ENCODE results near the gene PUM1.

Gene PUM1

DNA sequence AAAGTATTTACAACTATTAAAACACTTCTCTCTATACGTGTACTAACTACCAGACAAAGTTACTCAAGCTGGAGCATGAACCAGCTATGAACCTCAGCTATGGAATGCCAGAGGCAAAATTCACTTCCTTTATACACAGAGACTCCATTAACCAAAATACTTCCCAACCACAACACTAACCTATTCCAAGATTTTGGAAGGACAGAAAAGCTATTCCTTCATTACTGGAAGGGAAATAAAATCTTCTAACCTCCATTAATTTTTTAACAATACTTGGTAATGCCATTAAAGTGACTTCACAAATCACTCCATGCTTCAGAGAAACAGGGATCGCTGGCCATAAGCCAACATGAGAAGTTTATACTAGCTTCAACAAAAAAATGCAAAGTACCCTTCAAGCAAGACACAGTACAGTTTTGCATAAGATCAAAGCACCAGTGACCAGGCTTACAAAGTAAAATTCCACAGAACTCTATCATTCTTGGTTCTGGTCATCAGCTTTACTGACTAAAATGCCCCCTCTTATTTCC is 58.0 kb downstream of the PUM1 start:
- H3K27ac ChIP-seq (ENCODE audit: low read depth, low read length): no peak overlapping the region

DNA sequence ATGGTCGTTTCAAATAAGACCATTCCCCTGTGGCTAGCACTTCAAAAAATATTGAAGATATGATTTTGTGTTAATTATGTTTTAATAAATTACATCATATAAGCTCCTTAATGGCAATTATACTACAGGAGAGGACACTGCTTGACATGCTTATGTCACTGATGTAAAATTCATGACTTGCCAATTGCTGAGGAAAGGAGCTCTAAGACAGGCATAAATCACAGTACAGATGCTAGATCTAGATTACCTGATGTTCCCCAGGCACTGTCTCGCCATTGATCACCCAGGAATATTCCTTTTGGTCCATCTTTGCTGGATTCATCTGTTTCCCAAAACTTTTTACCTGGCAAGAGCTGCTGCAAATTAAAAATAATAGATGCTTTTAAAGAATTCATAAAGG is 58.8 kb downstream of the PUM1 start:
- no peak overlapping the region for H3K27ac ChIP-seq (ENCODE audit: low read depth, low read length)
- peaks cover 50% of the 10 kb centered on the region for H3K36me3 ChIP-seq (ENCODE audit: control insufficient read depth, insufficient read depth, low read length)
- no peak overlapping the region for H3K4me3 ChIP-seq (ENCODE audit: low read depth, low read length)
- H3K9ac ChIP-seq (ENCODE audit: low read depth, low read length): no peak overlapping the region
- peaks cover 6% of the 10 kb centered on the region for H3K4me1 ChIP-seq (ENCODE audit: control insufficient read depth, insufficient read depth, low read length)
- no peaks in the 10 kb centered on the region for H3K9me3 ChIP-seq (ENCODE audit: control insufficient read depth, insufficient read depth, low read length)
- H3K27me3 ChIP-seq (ENCODE audit: control insufficient read depth, insufficient read depth, low read length): no peaks in the 10 kb centered on the region

More for the DNA sequence above, 58.0 kb downstream of the PUM1 start:
- H3K9me3 ChIP-seq (ENCODE audit: control insufficient read depth, insufficient read depth, low read length): no peaks in the 10 kb centered on the region
- no peaks in the 10 kb centered on the region for H3K27me3 ChIP-seq (ENCODE audit: control insufficient read depth, insufficient read depth, low read length)
- no peak overlapping the region for H3K9ac ChIP-seq (ENCODE audit: low read depth, low read length)
- peaks cover 42% of the 10 kb centered on the region for H3K36me3 ChIP-seq (ENCODE audit: control insufficient read depth, insufficient read depth, low read length)
- H3K4me3 ChIP-seq (ENCODE audit: low read depth, low read length): no peak overlapping the region
- peaks cover 6% of the 10 kb centered on the region for H3K4me1 ChIP-seq (ENCODE audit: control insufficient read depth, insufficient read depth, low read length)

DNA sequence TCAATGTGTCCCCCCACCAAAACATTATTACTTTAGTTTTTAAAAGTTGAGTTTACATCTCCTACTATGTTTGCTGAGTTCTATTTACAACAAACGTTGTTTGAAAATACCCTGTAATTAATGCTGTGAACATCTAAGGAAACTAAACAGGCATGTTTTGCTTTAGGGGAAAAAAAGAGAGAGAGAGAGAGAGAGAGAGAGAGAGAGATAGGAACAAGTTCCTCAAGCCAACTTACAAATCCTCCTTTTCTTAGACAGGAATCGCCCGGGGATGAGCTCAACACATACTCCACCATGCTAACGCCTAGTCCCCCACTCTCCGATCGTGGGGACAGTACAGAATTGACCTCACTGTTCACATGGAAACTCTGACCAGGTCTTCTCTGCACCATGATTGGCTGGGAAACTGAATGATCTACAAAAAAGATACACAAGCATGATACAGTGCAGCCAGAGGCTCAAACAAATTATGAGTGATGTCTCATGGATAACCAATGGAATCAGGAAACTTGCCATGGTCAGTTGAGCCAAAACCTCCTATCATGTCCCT is 59.8 kb downstream of the PUM1 start:
- Histone ChIP-seq H3K36me3 (ENCODE audit: control insufficient read depth, insufficient read depth, low read length) (peaks cover 56% of the 10 kb centered on the region), H3K27me3 (ENCODE audit: control insufficient read depth, insufficient read depth, low read length) (no peaks in the 10 kb centered on the region), H3K9me3 (ENCODE audit: control insufficient read depth, insufficient read depth, low read length) (no peaks in the 10 kb centered on the region), H3K4me3 (ENCODE audit: low read depth, low read length) (no peak overlapping the region), H3K9ac (ENCODE audit: low read depth, low read length) (no peak overlapping the region), H3K4me1 (ENCODE audit: control insufficient read depth, insufficient read depth, low read length) (peaks cover 5% of the 10 kb centered on the region; the same call in 1 of the 2 replicates), H3K27ac (ENCODE audit: low read depth, low read length) (no peak overlapping the region)

DNA sequence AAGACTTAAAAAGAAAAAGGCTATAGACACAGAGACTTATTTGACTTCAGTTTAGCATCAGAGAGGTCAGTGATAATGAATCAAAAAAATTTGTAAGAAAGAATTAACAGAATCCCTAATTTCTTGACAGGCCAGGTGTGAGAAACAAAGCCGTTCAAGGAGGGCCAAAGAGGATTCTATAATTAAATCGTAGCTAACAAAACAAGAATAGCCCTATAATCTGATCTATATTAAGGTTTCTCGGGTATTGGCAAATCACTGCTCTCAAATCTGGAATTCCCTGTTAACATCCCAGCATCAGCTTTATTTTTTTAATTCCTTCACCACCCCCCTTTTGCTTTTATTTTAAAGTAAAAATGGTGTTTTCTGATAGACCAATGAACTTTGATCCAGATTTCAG is 60.3 kb downstream of the PUM1 start:
- Histone ChIP-seq H3K27me3 (ENCODE audit: control insufficient read depth, insufficient read depth, low read length) (no peaks in the 10 kb centered on the region), H3K9ac (ENCODE audit: low read depth, low read length) (no peak overlapping the region), H3K9me3 (ENCODE audit: control insufficient read depth, insufficient read depth, low read length) (no peaks in the 10 kb centered on the region), H3K36me3 (ENCODE audit: control insufficient read depth, insufficient read depth, low read length) (peaks cover 60% of the 10 kb centered on the region), H3K4me1 (ENCODE audit: control insufficient read depth, insufficient read depth, low read length) (no peaks in the 10 kb centered on the region), H3K4me3 (ENCODE audit: low read depth, low read length) (no peak overlapping the region), H3K27ac (ENCODE audit: low read depth, low read length) (no peak overlapping the region)

DNA sequence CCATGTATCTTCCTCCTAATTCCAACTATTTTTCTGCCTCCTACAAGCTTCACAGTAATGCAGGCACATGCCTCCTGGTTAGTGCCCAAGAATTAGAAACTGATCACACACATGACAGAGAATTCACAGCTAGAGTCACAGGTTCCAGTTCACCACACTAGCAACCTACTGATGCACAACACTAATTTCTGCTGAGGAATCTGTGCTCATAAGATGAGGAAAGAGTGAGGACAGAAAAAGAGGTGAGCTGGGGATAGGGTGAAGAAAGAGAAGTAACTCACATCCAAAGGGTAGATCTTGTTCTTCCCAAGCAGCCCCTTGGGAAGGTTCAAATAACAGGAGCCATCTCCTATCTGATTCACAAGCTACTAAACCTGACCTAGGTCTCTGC is 61.3 kb downstream of the PUM1 start:
- Histone ChIP-seq H3K9me3 (ENCODE audit: control insufficient read depth, insufficient read depth, low read length) (no peaks in the 10 kb centered on the region), H3K9ac (ENCODE audit: low read depth, low read length) (no peak overlapping the region), H3K27me3 (ENCODE audit: control insufficient read depth, insufficient read depth, low read length) (no peaks in the 10 kb centered on the region), H3K4me1 (ENCODE audit: control insufficient read depth, insufficient read depth, low read length) (no peaks in the 10 kb centered on the region), H3K36me3 (ENCODE audit: control insufficient read depth, insufficient read depth, low read length) (peaks cover 66% of the 10 kb centered on the region), H3K4me3 (ENCODE audit: low read depth, low read length) (no peak overlapping the region), H3K27ac (ENCODE audit: low read depth, low read length) (no peak overlapping the region)

DNA sequence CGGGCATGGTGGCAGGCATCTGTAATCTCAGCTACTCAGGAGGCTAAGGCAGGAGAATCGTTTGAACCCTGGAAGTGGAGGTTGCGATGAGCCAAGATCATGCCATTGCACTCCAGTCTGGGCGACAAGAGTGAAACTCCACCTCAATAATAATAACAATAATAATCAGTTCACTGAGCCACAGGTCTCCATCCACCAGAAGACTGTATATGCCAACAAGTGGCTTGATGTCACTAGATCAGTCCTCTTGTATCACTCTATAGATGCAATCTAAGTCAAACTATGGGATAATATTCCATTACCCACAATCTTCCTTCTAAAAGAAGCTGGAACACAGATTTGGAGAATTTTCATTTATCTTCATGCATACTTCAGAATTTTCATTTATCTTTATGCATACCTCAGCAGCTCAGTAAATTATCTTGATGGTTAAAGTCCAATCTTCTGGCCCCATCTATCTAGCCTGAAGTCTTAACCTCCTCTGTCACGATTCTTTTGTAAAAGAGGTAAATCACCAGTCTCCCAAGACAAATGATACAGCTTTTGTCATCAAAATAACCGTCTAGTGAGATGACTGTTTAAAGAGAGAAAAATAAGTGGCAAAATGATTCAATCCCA is 61.8 kb downstream of the PUM1 start:
- Histone ChIP-seq H3K27me3 (ENCODE audit: control insufficient read depth, insufficient read depth, low read length) (no peaks in the 10 kb centered on the region), H3K9me3 (ENCODE audit: control insufficient read depth, insufficient read depth, low read length) (no peaks in the 10 kb centered on the region), H3K27ac (ENCODE audit: low read depth, low read length) (no peak overlapping the region), H3K9ac (ENCODE audit: low read depth, low read length) (no peak overlapping the region), H3K4me1 (ENCODE audit: control insufficient read depth, insufficient read depth, low read length) (no peaks in the 10 kb centered on the region), H3K4me3 (ENCODE audit: low read depth, low read length) (no peak overlapping the region), H3K36me3 (ENCODE audit: control insufficient read depth, insufficient read depth, low read length) (peaks cover 70% of the 10 kb centered on the region)

DNA sequence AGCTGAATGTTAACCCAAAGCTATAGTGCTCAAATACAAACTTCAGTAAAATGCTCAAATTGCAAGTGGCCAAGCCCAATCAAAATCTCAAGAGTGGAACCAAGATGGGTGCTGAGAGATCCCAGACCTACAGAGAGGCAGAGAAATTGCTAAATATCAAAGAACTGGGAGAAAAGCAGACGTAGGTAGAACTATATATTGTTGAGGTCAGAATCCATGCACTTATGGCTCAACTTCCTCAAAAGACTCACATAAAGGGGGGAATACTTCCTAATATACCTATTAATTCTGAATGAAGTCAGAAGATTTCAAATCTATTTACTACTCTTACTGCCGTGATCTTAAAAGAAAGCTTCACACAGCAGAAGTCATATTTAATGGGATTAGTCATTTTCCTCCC is 65.2 kb downstream of the PUM1 start:
- no peak overlapping the region for H3K27ac ChIP-seq (ENCODE audit: low read depth, low read length)
- H3K36me3 ChIP-seq (ENCODE audit: control insufficient read depth, insufficient read depth, low read length): peaks cover 77% of the 10 kb centered on the region
- no peaks in the 10 kb centered on the region for H3K4me1 ChIP-seq (ENCODE audit: control insufficient read depth, insufficient read depth, low read length)
- H3K9ac ChIP-seq (ENCODE audit: low read depth, low read length): no peak overlapping the region
- no peaks in the 10 kb centered on the region for H3K27me3 ChIP-seq (ENCODE audit: control insufficient read depth, insufficient read depth, low read length)
- H3K4me3 ChIP-seq (ENCODE audit: low read depth, low read length): no peak overlapping the region
- H3K9me3 ChIP-seq (ENCODE audit: control insufficient read depth, insufficient read depth, low read length): no peaks in the 10 kb centered on the region

DNA sequence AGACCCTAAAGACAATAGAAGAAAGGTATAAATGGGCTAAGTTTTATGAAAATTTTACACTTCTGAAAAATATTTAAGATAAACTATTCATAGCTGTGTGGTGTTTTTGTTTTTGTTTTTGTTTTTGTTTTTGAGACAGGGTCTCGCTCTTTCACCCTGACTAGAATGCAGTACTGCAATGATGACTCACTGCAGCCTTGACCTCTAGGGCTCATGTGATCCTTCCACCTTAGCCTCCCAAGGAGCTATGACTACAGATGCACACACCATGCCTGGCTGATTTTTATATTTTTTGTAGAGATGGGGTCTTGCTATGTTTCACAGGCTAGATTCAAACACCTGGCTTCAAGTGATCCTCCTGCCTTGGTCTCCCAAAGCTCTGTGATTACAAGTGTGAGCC is 66.6 kb downstream of the PUM1 start:
- Histone ChIP-seq H3K27me3 (ENCODE audit: control insufficient read depth, insufficient read depth, low read length) (no peaks in the 10 kb centered on the region), H3K36me3 (ENCODE audit: control insufficient read depth, insufficient read depth, low read length) (peaks cover 75% of the 10 kb centered on the region)

DNA sequence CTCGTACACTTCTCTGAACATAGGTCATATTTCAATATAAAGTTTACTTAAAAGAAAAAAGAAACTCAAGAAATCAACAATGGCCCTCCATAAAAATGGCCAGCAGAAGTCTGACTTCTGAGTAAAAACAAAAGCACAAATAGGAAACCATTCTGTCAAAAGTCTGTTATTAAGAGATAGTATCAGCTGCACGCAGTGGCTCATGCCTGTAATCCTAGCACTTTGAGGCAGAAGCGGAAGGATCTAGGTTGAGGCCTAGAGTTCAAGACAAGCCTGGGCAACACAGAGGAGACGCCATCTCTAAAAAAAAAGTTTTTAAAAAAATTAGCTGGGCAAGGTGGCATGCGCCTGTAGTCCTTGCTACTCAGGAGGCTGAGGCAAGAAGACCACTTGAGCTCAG is 67.3 kb downstream of the PUM1 start:
- Histone ChIP-seq H3K4me1 (ENCODE audit: control insufficient read depth, insufficient read depth, low read length) (no peaks in the 10 kb centered on the region), H3K9me3 (ENCODE audit: control insufficient read depth, insufficient read depth, low read length) (no peaks in the 10 kb centered on the region), H3K27me3 (ENCODE audit: control insufficient read depth, insufficient read depth, low read length) (no peaks in the 10 kb centered on the region), H3K4me3 (ENCODE audit: low read depth, low read length) (no peak overlapping the region), H3K27ac (ENCODE audit: low read depth, low read length) (no peak overlapping the region), H3K36me3 (ENCODE audit: control insufficient read depth, insufficient read depth, low read length) (peaks cover 76% of the 10 kb centered on the region), H3K9ac (ENCODE audit: low read depth, low read length) (no peak overlapping the region)

More for the DNA sequence above, 66.6 kb downstream of the PUM1 start:
- Histone ChIP-seq H3K4me1 (ENCODE audit: control insufficient read depth, insufficient read depth, low read length) (no peaks in the 10 kb centered on the region), H3K4me3 (ENCODE audit: low read depth, low read length) (no peak overlapping the region), H3K27ac (ENCODE audit: low read depth, low read length) (no peak overlapping the region), H3K9ac (ENCODE audit: low read depth, low read length) (no peak overlapping the region), H3K9me3 (ENCODE audit: control insufficient read depth, insufficient read depth, low read length) (no peaks in the 10 kb centered on the region)

DNA sequence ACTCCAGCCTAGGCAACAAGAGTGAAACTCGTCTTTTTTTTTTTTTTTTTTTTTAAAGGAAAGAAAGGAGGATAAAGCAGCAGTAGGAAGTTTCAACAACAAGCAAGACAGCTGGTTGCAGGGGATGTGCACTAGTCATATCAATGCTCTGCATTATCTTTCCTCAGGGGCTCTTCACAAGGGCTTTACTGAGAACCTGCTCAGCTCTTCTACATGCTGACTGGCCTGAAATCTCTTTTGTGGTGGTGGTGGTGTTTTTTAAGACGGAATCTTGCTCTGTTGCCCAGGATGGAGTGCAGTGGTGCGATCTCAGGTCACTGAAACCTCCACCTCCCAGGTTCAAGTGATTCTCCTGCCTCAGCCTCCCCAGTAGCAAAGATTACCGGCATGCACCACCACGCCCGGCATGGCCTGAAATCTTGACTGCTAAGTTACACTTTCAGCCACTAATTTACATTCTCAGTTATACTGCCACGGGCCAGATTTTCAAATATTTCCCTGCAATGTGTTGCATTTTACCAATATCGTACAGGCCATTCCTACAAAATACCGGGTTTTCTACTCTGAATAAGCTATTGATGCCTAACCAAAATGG is 68.0 kb downstream of the PUM1 start:
- Histone ChIP-seq H3K4me1 (ENCODE audit: control insufficient read depth, insufficient read depth, low read length) (no peaks in the 10 kb centered on the region), H3K9ac (ENCODE audit: low read depth, low read length) (no peak overlapping the region), H3K27ac (ENCODE audit: low read depth, low read length) (no peak overlapping the region), H3K36me3 (ENCODE audit: control insufficient read depth, insufficient read depth, low read length) (peaks cover 76% of the 10 kb centered on the region), H3K4me3 (ENCODE audit: low read depth, low read length) (no peak overlapping the region), H3K27me3 (ENCODE audit: control insufficient read depth, insufficient read depth, low read length) (no peaks in the 10 kb centered on the region), H3K9me3 (ENCODE audit: control insufficient read depth, insufficient read depth, low read length) (no peaks in the 10 kb centered on the region)

DNA sequence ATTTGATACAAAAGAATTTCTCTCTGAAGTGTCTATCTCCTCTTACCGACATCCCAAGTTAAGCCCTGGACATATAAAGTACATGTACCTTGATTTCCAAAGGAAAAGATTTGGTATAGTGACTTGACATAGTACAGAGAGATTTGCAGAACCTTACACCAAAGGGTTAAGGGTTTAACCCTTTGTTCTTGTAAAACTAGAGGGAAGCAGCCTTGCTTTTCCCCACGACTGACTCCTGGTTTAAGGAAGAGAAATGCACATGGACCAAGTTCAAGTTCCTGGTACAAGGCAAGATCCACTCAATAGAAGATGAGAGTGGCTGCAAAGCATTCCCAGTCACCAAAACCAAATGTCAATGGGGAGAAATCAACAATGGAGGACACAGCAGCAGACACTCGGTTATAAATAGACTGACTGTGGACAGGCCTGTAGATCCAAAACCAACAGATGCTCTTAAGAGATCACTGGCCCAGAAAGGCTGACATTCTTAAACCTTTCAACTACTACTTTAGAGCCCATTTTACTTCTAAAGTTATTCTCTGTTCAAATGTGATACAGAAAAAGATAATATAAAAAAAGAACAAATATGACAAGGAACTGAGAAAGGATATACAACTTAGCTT is 69.4 kb downstream of the PUM1 start:
- Histone ChIP-seq H3K9me3 (ENCODE audit: control insufficient read depth, insufficient read depth, low read length) (no peaks in the 10 kb centered on the region), H3K9ac (ENCODE audit: low read depth, low read length) (no peak overlapping the region), H3K4me3 (ENCODE audit: low read depth, low read length) (no peak overlapping the region), H3K27me3 (ENCODE audit: control insufficient read depth, insufficient read depth, low read length) (no peaks in the 10 kb centered on the region), H3K4me1 (ENCODE audit: control insufficient read depth, insufficient read depth, low read length) (no peaks in the 10 kb centered on the region), H3K27ac (ENCODE audit: low read depth, low read length) (no peak overlapping the region), H3K36me3 (ENCODE audit: control insufficient read depth, insufficient read depth, low read length) (peaks cover 77% of the 10 kb centered on the region)

All from HUES48 (cell line).